Neural cell (in vitro differentiated cells): Measurements from ENCODE around the gene CAMSAP3. TPM values are rescaled to one million over a fixed set of nuclear protein-coding genes. Genes with fewer than 3 reads are reported as not detected.

ENCODE experiments used
- H2AFZ ChIP-seq: fragments of 200-600, 300-800 bp; sonication (generic), shearing (Covaris generic); 2 replicates; pipeline ENCODE4 v1.6.0; 2014; ENCODE audit warnings: low read depth, mild to moderate bottlenecking, antibody characterized with exemption, low read length, moderate library complexity
- H3F3A ChIP-seq: fragments of 200-600 bp; shearing (Covaris generic); 2 replicates; pipeline ENCODE4 v1.6.1; 2016; ENCODE audit warnings: mild to moderate bottlenecking, moderate library complexity, mixed read lengths, antibody characterized with exemption, low read length; ENCODE audit not compliant: insufficient read depth, poor library complexity, severe bottlenecking
- H3K27ac ChIP-seq: fragments of 200-600, 300-800 bp; sonication (generic), shearing (Covaris generic); 2 replicates; pipeline ENCODE4 v1.5.1; 2014; ENCODE audit warnings: mild to moderate bottlenecking, low read length, moderate library complexity
- H3K27me3 ChIP-seq: fragments of 300-800, 200-600 bp; sonication (generic), shearing (Covaris generic); 2 replicates; pipeline ENCODE4 v1.6.0; 2014; ENCODE audit warnings: mild to moderate bottlenecking, low read depth, low read length, moderate library complexity; ENCODE audit not compliant: insufficient read depth
- H3K36me3 ChIP-seq: fragments of 300-800, 200-600 bp; sonication (generic), shearing (Covaris generic); 2 replicates; pipeline ENCODE4 v1.5.1; 2014; ENCODE audit warnings: mild to moderate bottlenecking, antibody characterized with exemption, low read length, moderate library complexity; ENCODE audit not compliant: insufficient read depth
- H3K4me2 ChIP-seq: fragments of 300-800, 200-600 bp; sonication (generic), shearing (Covaris generic); 2 replicates; pipeline ENCODE4 v1.6.0; 2014; ENCODE audit warnings: mild to moderate bottlenecking, low read length
- H3K4me3 ChIP-seq: fragments of 300-800, 200-600 bp; sonication (generic), shearing (Covaris generic); 2 replicates; pipeline ENCODE4 v1.5.1; 2014; ENCODE audit warnings: mild to moderate bottlenecking, low read length, moderate library complexity
- H3K79me2 ChIP-seq: fragments of 200-600 bp; shearing (Covaris generic); replicated peaks from 2 replicates; pipeline ENCODE4 v1.6.0; 2014; ENCODE audit warnings: mild to moderate bottlenecking, low read length, moderate library complexity; ENCODE audit not compliant: insufficient read depth
- H3K9ac ChIP-seq: fragments of 300-800, 200-600 bp; sonication (generic), shearing (Covaris generic); 2 replicates; pipeline ENCODE4 v1.6.1; 2016; ENCODE audit warnings: mild to moderate bottlenecking, low read length, mixed read lengths
- H3K9me2 ChIP-seq: fragments of 200-600 bp; shearing (Covaris generic); 2 replicates; pipeline ENCODE4 v1.6.1; 2016; ENCODE audit warnings: mild to moderate bottlenecking, low read length, mixed read lengths; ENCODE audit not compliant: insufficient read depth
- H3K9me3 ChIP-seq: fragments of 200-600, 300-800 bp; sonication (generic), shearing (Covaris generic); 2 replicates; pipeline ENCODE4 v1.6.1; 2016; ENCODE audit warnings: mild to moderate bottlenecking, mixed run types, low read length, moderate library complexity, mixed read lengths
- H4K20me1 ChIP-seq: fragments of 200-600 bp; shearing (Covaris generic); 2 replicates; pipeline ENCODE4 v1.6.1; 2016; ENCODE audit warnings: mild to moderate bottlenecking, mixed run types; ENCODE audit not compliant: insufficient read depth
- CTCF ChIP-seq: fragments of 450-650 bp; IDR thresholded peaks from 2 replicates; pipeline ENCODE4 v1.5.1; 2014; ENCODE audit warnings: antibody characterized with exemption, mild to moderate bottlenecking, moderate library complexity; ENCODE audit not compliant: poor library complexity, severe bottlenecking
- EP300 ChIP-seq: fragments of 450-650 bp; conservative IDR thresholded peaks from 2 replicates; pipeline ENCODE4 v1.6.1; 2014; ENCODE audit warnings: antibody characterized with exemption, mild to moderate bottlenecking, moderate library complexity; ENCODE audit not compliant: poor library complexity, severe bottlenecking
- EZH2 ChIP-seq: fragments of 200-600, 300-800 bp; shearing (Covaris generic), sonication (generic); IDR thresholded peaks from 2 replicates; pipeline ENCODE4 v1.6.1; 2014; ENCODE audit warnings: antibody characterized with exemption, low read length, borderline replicate concordance, mild to moderate bottlenecking; ENCODE audit not compliant: insufficient read depth, poor library complexity, severe bottlenecking
- MXI1 ChIP-seq: fragments of 450-650 bp; conservative IDR thresholded peaks from 2 replicates; pipeline ENCODE4 v1.6.1; 2014; ENCODE audit warnings: antibody characterized with exemption, mild to moderate bottlenecking; ENCODE audit not compliant: poor library complexity, severe bottlenecking
- POLR2AphosphoS5 ChIP-seq: IDR thresholded peaks from 2 replicates; pipeline ENCODE4 v1.6.1; 2012
- RAD21 ChIP-seq: fragments of 450-650 bp; conservative IDR thresholded peaks from 2 replicates; pipeline ENCODE4 v1.6.1; 2014; ENCODE audit warnings: antibody characterized with exemption, mild to moderate bottlenecking, moderate library complexity
- REST ChIP-seq: IDR thresholded peaks from 2 replicates; pipeline ENCODE4 v1.6.1; 2012; ENCODE audit warnings: borderline replicate concordance
- SMC3 ChIP-seq: fragments of 450-650 bp; conservative IDR thresholded peaks from 2 replicates; pipeline ENCODE4 v1.6.1; 2014; ENCODE audit warnings: antibody characterized with exemption, mild to moderate bottlenecking, moderate library complexity; ENCODE audit not compliant: poor library complexity
- TAF1 ChIP-seq: IDR thresholded peaks from 2 replicates; pipeline ENCODE4 v1.6.1; 2012; ENCODE audit warnings: low read depth
- polyA plus RNA-seq: library from polyadenylated mRNA; depleted of rRNA; stranded (reverse); fragments of >200 nt; gene quantifications from 2 replicates; pipeline ENCODE4 v1.2.3, GENCODE V29; 2014

The CAMSAP3 gene
- polyA plus RNA-seq, 1 donor from 2014 or later: 17.0 TPM

- Histone ChIP-seq H2AFZ (no peak overlapping the region), H3K4me2 (no peak overlapping the region)
- TF ChIP-seq SMC3 (no peak), RAD21 (no peak), TAF1 (no peak)
Observed at GRCh38 chr19:7598180-7598579, 2.5 kb downstream of the CAMSAP3 start.

GRCh38 chr19:7600721-7601120, 5.1 kb downstream of the CAMSAP3 start:
- H4K20me1 ChIP-seq: no peaks in the 10 kb centered on the region

More at GRCh38 chr19:7598180-7598579, 2.5 kb downstream of the CAMSAP3 start:
- Histone ChIP-seq H3K36me3 (no peaks in the 10 kb centered on the region), H4K20me1 (no peaks in the 10 kb centered on the region), H3K9me2 (no peaks in the 10 kb centered on the region), H3K4me3 (no peak overlapping the region), H3F3A (no peaks in the 10 kb centered on the region), H3K79me2 (peaks cover 21% of the 10 kb centered on the region), H3K27me3 (no peaks in the 10 kb centered on the region), H3K9ac (no peak overlapping the region), H3K9me3 (no peaks in the 10 kb centered on the region), H3K27ac (no peak overlapping the region)

More at GRCh38 chr19:7600721-7601120, 5.1 kb downstream of the CAMSAP3 start:
- Histone ChIP-seq H3K79me2 (peaks cover 21% of the 10 kb centered on the region), H2AFZ (no peak overlapping the region), H3K9me3 (no peaks in the 10 kb centered on the region), H3K9ac (no peak overlapping the region), H3F3A (no peaks in the 10 kb centered on the region), H3K4me2 (no peak overlapping the region), H3K27me3 (no peaks in the 10 kb centered on the region), H3K27ac (no peak overlapping the region), H3K9me2 (no peaks in the 10 kb centered on the region), H3K4me3 (no peak overlapping the region), H3K36me3 (no peaks in the 10 kb centered on the region)
- TF ChIP-seq EP300: no peak
- no peak for TF ChIP-seq EZH2
- TF ChIP-seq TAF1: no peak
- TF ChIP-seq SMC3: no peak
- TF ChIP-seq CTCF: no peak
- TF ChIP-seq RAD21: no peak
- no peak for TF ChIP-seq POLR2AphosphoS5
- no peak for TF ChIP-seq MXI1
- no peak for TF ChIP-seq REST
